ENCODE measurements around the gene FAM81A.

GRCh38 chr15:59558851-59559250 lies 120.9 kb downstream of the FAM81A start:
- no peak for TF ChIP-seq CTCF (IDR thresholded peaks at IDR 0.05)
- no peak for TF ChIP-seq TEAD4 (CRISPR knock-in tag; IDR thresholded peaks at IDR 0.05)
- TF ChIP-seq NFE2L1 (CRISPR knock-in tag; IDR thresholded peaks at IDR 0.05): no peak
- no peak for TF ChIP-seq TCF7 (CRISPR knock-in tag; IDR thresholded peaks at IDR 0.05; ENCODE audit: low read depth)
- TF ChIP-seq ELF4 (CRISPR knock-in tag; IDR thresholded peaks at IDR 0.05; ENCODE audit: low read depth): no peak
- no peak for TF ChIP-seq ZBTB21 (CRISPR knock-in tag; IDR thresholded peaks at IDR 0.05; ENCODE audit: borderline replicate concordance)
- no peak for TF ChIP-seq MYBL2 (CRISPR knock-in tag; IDR thresholded peaks at IDR 0.05)
- no peak for TF ChIP-seq ZSCAN18 (CRISPR knock-in tag; IDR thresholded peaks at IDR 0.05)
- no peak for TF ChIP-seq MXD4 (CRISPR knock-in tag; IDR thresholded peaks at IDR 0.05; ENCODE audit: borderline replicate concordance)
- no peak for TF ChIP-seq ETV6 (CRISPR knock-in tag; IDR thresholded peaks at IDR 0.05)

Data from WTC11 (cell line).